WI38 (cell line): ENCODE data around the gene TRIM37.

Experiments
- H3K4me3 ChIP-seq: 2 replicates; pipeline ENCODE4 v1.5.1; 2011; ENCODE audit warnings: low read depth, mild to moderate bottlenecking, control low read depth, low read length
- TF ChIP-seq, protein P1 (sequence below): IDR thresholded peaks from 2 replicates; pipeline ENCODE4 v1.5.1; 2012; ENCODE audit warnings: low read depth, mild to moderate bottlenecking, control low read depth, low read length

TRIM37 gene

DNA sequence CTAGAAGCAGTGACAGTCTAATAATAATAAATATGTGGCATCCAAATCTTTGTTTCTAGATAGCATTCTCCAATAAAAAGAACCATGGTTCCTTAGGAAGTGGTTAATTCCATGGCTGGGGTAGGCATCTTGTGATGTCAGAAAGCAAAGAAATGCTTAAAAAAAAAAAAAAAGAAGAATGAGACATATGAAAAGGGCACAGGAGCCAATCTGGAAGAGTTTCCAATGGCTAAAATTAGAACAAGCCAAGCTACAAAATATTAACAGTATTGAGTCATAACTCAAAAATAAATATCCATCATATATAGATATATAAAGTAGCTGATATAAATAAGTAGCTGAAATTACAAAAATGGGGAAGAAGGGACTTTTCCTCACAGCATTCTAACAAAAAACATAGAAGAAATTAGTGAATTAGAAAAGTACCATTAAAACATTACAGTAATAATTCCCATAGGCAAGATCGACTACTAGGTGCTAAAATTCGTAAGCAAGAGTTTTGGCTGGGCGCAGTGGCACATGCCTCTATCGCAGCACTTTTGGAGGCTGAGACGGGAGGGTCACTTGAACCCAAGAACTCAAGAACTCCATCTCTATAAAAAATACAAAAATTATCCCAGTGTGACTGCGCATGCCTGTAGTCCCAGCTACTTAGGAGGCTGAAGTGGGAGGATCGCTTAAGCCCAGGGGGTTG is 111.3 kb downstream of the TRIM37 start:
- TF ChIP-seq, protein P1, sequence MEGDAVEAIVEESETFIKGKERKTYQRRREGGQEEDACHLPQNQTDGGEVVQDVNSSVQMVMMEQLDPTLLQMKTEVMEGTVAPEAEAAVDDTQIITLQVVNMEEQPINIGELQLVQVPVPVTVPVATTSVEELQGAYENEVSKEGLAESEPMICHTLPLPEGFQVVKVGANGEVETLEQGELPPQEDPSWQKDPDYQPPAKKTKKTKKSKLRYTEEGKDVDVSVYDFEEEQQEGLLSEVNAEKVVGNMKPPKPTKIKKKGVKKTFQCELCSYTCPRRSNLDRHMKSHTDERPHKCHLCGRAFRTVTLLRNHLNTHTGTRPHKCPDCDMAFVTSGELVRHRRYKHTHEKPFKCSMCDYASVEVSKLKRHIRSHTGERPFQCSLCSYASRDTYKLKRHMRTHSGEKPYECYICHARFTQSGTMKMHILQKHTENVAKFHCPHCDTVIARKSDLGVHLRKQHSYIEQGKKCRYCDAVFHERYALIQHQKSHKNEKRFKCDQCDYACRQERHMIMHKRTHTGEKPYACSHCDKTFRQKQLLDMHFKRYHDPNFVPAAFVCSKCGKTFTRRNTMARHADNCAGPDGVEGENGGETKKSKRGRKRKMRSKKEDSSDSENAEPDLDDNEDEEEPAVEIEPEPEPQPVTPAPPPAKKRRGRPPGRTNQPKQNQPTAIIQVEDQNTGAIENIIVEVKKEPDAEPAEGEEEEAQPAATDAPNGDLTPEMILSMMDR: no peak
- H3K4me3 ChIP-seq: no peak overlapping the region

DNA sequence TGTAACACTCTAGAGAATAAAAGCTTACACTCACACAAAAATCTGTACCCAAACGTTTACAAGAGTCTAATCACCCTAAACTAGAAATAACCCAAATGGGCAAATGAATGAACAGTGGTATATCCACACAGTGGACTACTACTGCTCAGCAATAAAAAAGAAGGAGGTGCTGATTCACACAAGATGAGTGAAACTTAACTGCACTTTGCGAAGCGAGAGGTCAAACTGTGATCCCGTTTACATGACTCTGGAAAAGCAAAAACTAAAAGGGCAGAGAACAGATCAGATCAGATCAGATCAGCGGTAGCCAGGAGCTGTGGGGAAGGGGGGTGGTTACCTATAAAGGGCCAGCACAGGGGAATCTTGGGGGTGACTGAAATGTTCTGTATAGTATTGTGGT is 113.4 kb downstream of the TRIM37 start:
- H3K4me3 ChIP-seq: no peak overlapping the region
- TF ChIP-seq, protein P1: no peak

DNA sequence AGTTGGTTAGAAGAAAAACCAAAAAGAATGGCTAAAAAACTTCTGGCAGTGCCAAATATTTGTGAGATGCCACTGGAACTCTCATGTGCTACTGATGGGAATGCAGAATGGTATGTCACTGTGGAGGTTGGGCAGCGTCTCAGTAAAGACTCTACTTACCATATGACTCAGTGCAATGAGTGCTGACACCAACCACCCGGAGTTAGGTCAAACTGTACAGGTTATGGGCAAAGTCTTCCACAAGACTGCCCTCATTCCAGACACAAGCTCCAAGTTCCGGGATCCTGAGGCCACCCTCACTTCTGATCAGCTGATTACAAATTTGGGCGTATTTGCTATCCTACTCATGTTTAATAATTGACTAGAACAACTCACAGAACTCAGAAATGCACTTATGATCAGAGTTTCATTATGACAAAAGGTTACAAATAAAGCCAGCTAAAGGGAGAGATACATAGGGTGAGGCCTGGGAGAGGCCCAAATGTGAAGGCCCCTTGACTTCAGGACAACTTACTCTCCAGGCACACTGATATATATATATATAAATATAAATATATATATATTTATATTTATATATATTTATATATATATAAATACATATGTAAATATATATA is 114.9 kb downstream of the TRIM37 start:
- H3K4me3 ChIP-seq: no peak overlapping the region
- TF ChIP-seq, protein P1: no peak

DNA sequence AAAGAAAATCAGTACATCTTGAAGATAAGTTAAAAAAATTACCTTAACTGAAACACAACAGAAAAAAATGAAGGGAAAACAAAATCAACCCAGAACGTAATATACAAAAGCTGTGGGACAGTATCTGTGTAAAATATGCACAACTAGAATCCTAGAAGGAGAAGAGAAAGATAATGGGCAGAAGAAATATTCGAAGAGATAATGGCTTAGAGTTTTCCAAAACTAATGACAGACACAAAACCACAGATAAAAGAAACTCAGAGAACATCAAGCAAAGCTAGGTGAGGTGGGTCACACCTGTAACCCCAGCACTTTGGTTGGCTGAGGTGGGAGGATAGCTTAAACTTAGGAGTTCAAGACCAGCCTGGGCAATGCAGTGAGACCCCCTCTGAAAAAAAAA is 117.1 kb downstream of the TRIM37 start:
- TF ChIP-seq, protein P1: no peak
- H3K4me3 ChIP-seq: no peak overlapping the region

DNA sequence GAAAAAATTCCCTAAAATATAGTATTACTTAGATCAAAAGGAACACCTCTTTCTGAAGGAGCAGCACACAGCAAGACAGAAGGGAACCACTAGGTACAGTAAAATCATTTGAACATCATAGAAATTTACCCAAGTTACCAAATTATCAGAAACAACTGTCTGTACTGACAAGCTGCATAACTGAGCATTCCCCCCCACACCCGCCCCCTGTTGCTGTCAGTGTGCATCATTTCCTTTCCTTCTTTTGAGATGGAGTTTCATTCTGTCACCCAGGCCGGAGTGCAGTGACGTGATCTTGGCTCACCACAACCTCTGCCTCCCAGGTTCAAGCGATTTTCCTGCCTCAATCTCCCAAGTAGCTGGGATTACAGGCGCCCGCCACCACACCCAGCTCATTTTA is 120.7 kb downstream of the TRIM37 start:
- TF ChIP-seq, protein P1: no peak
- no peak overlapping the region for H3K4me3 ChIP-seq

DNA sequence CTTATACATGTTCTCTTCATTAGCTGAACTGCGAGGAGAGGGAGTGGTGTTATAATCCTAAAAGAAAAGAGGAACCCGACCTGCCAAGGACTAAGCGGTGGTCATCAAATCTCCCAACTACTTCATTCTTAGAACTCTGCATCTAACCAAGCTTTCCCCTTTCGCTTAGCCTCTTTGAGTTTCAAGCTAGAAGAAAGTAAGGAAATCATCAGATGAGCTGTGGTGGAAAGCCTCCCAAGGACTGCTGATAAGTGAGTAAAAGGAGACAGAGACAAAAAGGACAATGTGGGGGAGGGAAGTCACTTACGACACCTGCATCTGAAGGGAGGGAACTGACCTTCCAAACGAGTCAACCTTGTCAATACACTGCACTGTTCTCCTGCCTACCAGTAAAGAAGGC is 121.3 kb downstream of the TRIM37 start:
- TF ChIP-seq, protein P1: no peak

DNA sequence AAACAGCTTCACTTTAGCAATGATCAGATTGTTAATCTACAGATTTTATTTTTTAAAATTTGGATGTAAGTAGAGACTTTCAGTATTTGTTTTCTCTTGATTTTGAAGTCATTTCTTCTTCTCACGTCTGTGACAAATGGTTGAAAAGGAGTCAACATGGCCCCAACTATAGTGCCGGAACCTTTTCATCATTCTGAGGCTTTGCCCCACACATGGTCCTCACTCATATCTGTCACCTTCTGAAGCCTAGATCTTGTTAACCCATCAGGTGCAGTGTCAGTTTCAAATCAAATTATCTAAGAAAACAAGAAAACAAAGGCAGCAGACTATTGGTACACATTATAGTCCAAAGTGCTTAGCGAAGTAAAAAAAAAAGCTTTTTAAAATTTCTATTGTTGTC is 124.1 kb downstream of the TRIM37 start:
- TF ChIP-seq, protein P1: no peak

More for the DNA sequence above, 121.3 kb downstream of the TRIM37 start:
- no peak overlapping the region for H3K4me3 ChIP-seq

More for the DNA sequence above, 124.1 kb downstream of the TRIM37 start:
- H3K4me3 ChIP-seq: no peak overlapping the region
